ENCODE measurements around the gene COX20.
"Not testable (repeated sequence)": the region's sequence is repeated elsewhere in the genome, so short reads cannot be mapped to it uniquely, and the experiment has no call there.

The COX20 gene

DNA sequence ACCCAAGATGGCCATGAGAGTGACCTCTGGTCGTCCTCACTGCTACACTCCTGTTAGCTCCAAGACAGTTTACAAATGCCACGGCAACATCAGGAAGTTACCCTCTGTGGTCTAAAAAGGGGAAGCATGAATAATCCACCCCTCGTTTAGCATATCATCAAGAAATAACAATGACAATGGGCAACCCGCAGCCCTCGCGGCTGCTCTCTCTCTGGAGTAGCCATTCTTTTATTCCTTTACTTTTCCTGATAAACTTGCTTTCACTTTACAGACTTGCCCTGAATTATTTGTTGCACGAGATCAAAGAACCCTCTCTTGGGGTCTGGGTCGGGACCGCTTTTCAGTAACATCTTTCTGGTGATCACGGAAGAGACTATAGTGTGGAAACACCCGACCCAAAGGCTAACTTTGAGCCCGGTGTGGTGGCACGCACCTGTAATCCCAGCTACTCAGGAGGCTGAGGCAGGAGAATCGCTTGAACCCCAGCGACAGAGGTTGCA lies 19.8 kb upstream of the COX20 start:
- no peak for DNase-seq
- intact Hi-C loops (cut with DNase I) = no loop called here

DNA sequence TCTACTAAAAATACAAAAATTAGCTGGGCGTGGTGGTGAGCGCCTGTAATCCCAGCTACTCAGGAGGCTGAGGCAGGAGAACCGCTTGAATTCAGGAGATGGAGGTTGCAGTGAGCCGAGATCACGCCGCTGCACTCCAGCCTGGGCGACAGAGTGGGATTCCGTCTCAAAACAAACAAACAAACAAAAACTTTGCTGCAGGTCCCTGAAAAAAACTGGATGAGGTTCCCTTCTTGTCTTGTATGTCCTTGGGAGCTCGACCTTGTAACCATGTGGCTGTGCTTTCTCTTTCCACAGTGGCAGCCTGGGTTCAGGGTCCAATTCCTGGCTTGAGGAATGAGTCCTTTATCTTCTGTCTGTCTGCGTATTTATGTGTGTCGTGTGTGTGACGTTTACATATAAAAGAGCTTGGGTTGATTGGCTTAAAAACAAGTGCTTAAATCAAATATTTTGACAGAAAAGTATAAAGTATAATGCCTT lies 18.0 kb upstream of the COX20 start:
- no peak for DNase-seq
- intact Hi-C loops (cut with DNase I) = no loop called here

DNA sequence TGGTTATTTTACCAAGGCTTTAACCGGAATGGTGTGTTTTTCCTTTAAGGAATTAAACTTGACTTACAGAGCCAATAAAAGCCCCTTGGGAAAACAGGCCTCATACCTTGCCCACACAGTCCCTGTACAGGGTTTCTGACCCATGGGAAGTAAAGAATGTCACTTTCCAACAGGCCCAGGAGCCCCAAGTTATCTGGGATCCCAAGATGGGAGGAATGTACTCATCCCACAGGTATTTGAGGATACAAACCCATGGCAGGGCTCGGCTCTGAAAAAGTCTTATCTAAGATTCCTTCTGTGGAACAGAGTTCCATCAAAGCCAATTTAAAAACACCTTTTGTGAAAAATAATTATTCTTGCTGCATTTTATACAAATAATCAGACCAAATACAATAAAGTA lies 15.3 kb upstream of the COX20 start:
- intact Hi-C loops (cut with DNase I) = no loop called here

DNA sequence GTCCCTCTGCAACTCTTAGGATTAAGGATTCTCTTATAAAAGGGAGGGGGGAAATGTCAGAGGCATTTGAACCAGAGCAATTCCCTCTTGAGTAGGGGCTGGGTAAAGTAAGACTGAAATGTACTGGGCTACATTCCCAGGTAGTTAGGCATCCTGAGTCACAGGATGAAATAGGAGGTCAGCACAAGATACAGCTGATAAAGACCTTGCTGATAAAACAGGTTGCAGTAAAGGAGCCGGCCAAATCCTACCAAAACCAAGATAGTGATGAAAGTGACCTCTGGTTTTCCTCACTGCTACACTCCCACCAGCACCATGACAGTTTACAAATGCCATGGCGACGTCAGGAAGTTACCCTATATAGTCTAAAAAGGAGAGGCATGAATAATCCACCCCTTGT lies 14.3 kb upstream of the COX20 start:
- DNase-seq = no peak
- intact Hi-C loops (cut with DNase I) = no loop called here

More for the DNA sequence above, 15.3 kb upstream of the COX20 start:
- DNase-seq = no peak

DNA sequence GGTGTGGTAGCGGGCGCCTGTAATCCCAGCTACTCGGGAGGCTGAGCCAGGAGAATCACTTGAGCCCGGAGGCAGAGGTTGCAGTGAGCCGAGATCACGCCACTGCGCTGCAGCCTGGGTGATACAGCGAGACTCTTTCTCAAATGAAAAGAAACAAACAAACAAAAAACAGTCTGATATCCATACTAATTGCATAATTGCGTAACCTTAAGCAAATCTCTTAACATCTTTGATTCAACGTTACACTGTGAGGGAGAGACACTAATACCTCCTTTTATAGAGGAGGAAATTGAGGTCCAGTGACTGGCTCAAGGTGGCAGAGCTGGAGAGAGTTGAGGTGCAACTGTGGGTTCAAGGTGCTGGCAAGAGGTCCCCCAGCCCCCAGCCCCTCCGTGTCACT lies 12.6 kb upstream of the COX20 start:
- intact Hi-C loops (cut with DNase I) = no loop called here

DNA sequence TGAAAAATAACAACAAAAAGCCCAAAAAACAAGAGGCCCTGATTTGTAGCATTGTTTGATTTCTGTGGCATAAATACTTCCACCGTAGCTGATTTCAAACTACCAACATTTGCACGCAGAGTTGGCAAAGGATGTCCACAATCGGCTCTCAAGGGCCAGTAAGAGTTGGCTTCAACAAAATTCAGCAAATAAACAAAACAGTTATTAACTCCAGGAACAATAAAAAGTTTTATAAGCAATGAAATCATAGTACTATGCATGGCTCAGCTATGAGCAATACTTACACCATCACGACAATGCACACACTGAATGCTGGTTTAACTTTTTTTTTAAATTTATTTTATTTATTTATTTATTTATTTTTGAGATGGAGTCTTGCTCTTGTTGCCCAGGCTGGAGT lies 8.7 kb upstream of the COX20 start:
- no peak for DNase-seq
- intact Hi-C loops (cut with DNase I) = no loop called here

More for the DNA sequence above, 12.6 kb upstream of the COX20 start:
- DNase-seq = peak in 1 of 42 donors; percentile 10

DNA sequence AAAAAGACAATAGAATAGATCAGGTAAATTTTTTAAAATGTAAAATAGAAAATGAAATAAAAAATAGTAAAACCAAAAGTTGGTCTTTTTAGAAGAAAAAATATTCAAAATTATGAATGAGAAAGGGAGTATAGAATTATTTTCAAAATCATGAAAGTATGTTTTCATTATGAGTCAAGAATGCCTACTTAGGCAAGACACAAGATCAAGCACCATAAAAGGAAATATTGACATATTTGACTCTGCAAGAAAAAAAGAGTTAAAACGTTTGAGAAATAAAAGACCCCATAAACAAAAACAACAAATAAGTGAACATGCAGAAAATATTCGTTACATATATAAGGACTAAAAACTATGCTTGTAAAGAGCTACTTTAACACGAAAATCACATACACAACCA lies 4.8 kb upstream of the COX20 start:
- no peak for DNase-seq
- intact Hi-C loops (cut with DNase I) = loop anchor here (10.0 kb wide), 1 partner anchor 214 kb away; no protein-coding TSS in a partner anchor

DNA sequence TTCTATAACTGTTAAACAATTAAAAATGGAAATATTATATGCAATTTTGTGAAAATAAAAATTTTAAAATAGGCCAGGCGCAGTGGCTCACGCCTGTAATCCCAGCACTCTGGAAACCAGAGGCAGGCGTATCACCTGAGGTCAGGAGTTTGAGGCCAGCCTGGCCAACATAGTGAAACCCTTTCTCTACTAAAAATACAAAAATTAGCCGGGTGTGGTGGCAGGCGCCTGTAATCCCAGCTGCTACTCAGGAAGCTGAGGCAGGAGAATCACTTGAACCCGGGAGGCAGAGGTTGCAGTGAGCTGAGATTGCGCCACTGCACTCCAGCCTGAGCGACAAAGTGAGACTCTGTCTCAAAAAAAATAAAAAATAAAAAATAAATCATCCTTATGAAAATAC lies 2.2 kb upstream of the COX20 start:
- intact Hi-C loops (cut with DNase I) = loop anchor here (10.0 kb wide), 1 partner anchor 212 kb away; no protein-coding TSS in a partner anchor
- not testable (repeated sequence) for DNase-seq

DNA sequence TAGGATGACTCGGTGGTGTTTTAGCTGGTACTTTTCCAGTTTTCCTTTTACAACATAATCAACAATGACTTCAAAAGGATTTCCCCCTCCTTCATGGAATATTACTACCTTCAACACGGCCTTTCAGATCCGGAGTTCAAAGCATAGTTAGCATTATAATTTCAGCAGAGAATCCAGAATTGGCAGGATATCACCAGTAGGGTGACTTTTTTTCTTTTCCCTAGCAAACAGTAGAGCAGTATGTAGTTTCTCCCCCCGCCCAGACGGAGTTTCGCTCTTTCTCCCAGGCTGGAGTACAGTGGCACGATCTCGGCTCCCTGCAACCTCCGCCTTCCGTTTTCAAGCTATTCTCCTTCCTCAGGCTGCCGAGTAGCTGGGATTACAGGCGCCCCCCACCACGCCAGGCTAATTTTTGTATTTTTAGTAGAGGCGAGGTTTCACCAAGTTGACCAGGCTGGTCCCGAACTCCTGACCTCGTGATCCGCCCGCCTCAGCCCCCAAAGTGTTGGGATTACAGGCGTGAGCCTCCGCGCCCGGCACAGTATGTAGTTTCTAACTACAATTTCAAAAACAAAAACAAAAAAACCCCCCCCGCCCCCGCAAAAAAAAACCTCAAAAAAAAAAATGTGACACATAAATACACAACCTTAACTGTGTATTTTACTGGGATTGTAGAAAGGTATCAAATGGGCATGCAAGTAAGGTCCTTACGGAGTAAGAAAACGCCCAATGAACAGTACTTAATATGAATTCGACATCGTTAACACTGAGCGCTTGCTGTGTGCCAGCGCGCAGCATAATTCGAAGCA lies 1.5 kb upstream of the COX20 start:
- peak; percentile 19 to 82 (median 65) for DNase-seq
- intact Hi-C loops (cut with DNase I) = loop anchor here (2.0 to 10.0 kb wide), 2 partner anchors 181 to 211 kb away; partner anchors contain the start of gene DESI2

DNA sequence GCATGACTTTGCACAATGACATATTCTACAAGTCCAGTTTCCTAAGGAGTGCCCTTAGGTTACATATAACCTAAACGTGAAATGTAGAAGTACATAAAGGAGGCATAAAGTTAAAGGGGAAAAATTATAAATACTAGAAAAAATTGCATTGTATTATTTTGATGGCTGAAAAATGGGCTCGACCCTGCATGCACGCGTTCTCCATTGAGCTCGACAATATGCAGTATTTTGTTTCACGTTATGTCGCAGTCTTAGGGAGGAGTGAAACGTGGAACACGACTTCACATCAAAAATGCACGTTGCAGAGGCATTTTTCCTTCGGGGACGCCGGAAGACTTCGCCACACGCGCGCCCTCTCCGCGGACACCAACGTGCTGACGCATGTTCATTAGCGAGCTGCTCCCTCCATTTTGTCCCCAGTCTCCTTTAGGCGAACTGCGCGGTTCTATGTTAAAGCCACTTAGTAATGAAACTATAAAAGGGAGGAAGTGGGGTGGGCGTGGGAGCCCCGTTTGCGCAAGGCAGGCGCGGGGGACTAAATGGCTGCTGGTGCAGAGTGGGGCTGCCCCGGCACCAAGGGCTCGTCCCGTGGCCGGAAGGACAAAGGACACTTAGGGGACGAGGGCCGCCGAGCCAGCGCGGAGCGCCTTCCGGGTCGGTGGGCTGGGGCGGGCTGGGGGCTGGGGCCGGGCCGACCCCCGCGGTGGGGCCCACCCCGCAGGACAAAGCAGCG lies 749 bp upstream of the COX20 start:
- peak in 39 of 42 donors; percentile 73 to 95 (median 88) for DNase-seq
- intact Hi-C loops (cut with DNase I) = loop anchor here (1.0 to 10.0 kb wide), 4 partner anchors 30 to 210 kb away; partner anchors contain the start of genes DESI2 and HNRNPU

DNA sequence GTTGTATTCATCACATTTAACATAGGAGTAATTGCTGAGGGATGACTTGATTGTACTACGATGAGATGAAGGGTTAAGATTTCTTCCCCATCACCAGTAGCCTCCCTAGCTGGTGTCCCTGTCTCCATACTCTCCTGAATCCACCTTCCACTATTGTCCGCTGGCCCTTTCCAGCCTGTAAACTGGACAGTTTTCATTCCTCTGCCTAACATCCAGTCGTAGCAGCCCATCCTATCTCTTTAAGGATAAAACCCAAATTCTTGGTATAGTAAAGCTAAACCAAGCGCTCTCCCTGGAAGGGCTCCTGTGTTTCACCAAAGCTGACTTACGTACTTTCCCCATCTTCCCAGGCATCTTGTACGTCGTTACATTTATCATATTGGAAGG lies 670 bp downstream of the COX20 start:
- peak in 12 of 42 donors; percentile 13 to 56 (median 27) for DNase-seq
- intact Hi-C loops (cut with DNase I) = loop anchor here (10.0 kb wide), 1 partner anchor 209 kb away; no protein-coding TSS in a partner anchor

DNA sequence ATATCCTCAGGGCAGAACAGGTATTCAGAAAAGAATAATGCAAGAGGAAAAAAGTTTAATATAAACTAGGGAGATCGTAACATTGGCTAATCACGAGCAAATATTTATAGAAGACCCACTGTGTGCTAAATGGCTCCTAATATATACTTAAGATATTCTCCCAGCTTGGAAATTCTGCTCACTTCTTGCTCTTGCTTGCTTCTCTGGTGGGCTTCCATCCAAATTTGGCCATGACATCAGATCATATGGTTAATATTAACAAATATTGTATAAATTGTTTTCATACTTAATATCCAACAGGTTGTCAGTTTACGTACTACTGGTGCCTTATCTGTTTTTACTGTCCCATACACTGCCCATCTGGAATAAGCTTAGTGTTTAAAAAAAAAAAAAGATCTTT lies 1.1 kb downstream of the COX20 start:
- no peak for DNase-seq
- intact Hi-C loops (cut with DNase I) = loop anchor here (10.0 kb wide), 1 partner anchor 208 kb away; no protein-coding TSS in a partner anchor

DNA sequence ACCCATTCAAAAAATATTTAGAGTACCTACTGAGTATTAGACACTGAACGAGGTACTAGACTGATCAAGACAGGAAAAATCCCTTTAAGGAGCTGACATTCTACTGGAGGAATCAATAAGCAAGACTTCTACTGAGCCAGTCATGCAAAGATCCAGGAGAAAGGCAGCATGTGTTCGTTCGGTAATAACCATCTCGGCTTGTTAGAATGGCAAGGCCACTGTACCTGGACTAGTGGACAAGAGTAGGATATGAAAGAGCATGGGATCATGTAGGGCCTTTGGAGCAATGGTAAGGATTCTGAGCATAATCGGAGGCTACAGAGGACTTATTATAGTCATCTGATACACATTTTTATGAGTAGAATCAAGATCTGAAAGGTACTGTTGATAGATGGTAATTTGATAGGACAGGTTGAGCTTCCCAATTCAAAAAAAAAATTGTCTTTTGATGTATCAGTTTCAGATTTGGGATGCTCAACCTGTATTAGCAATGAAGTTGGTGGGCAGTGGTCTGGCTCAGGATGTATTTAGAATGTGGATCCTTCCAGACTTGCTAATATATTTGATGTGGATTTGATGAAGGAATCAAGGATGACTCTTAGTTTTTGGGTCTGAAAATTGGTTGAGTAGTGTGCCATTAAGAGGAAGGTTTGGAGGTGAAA lies 2.3 kb downstream of the COX20 start:
- no peak for DNase-seq
- intact Hi-C loops (cut with DNase I) = loop anchor here (10.0 kb wide), 1 partner anchor 207 kb away; no protein-coding TSS in a partner anchor

DNA sequence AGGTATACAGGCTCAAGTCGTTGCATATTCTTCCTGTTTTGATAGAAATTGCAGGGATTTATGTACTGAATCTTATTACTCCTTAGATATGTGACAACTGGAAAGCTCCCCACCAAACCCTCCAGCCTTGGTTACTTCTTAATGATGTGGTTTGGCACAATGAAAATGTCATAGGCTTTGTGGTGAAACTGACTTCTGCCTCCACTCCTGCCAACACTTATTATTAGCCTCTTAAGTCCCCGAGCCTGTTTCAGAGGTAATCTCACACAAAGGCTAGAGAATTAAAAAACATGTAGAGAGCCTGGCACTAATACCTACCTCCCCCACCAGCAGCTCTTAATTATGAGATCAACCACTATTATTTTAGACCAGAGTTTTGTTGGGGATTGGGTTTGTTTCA lies 4.2 kb downstream of the COX20 start:
- intact Hi-C loops (cut with DNase I) = loop anchor here (10.0 kb wide), 1 partner anchor 205 kb away; no protein-coding TSS in a partner anchor
- DNase-seq = no peak

DNA sequence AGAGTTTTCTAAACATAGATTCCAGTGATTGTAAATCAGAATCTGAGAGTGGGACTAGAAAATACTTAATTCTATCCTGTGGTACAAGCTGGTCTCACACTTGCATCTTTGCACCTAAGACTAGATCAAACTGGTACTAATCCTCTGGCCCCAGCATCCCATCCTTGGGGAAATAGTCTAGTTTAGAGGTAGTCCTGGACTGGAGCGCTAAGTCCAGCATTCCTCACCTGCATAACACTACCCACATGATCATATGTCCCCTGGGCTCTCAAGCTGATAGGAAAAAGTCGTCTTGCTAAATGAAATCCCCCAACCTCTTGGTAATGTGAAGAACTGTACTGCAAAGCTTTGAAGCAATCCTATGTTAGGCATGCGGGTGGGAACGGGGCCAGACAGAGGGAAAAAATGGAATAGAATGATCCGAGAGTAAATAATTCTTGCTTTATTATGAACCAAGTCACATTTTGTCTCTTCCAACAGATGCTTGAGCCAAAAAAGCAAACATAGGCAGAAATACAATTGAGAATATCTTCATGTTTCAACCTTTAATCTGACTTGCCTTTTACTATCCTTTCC lies 4.8 kb downstream of the COX20 start:
- peak in 1 of 42 donors; percentile 50 for DNase-seq
- intact Hi-C loops (cut with DNase I) = no loop called here

DNA sequence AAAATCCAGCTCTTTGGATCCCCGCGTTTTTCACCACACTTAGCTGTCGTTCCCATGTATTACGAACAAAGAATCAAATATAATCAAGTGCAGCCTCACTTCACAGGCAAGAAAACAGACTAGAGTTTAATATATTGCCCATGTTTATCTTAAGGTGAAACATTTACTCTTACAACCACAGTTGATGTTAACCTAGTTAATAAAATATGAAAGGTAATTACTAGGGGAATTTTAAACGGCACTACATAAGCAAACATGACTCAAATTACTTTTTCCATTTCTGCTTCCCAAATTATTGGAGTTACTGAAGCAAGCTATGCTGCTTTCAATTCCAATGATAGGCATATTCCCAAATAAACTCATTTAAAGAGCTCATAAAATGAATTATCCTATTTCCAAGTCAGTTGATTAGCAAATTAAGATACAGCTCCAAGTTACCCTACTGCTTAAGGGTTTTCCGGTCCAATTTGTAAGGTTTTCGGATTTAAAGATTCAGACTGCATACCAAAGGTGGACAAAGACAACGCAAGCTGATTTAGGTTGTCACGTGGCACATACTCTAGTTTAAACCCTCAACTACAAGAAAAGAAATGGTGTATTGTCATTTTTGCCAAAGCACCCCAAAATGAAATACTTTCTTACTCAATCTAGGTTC lies 5.9 kb downstream of the COX20 start:
- DNase-seq = no peak
- intact Hi-C loops (cut with DNase I) = no loop called here

DNA sequence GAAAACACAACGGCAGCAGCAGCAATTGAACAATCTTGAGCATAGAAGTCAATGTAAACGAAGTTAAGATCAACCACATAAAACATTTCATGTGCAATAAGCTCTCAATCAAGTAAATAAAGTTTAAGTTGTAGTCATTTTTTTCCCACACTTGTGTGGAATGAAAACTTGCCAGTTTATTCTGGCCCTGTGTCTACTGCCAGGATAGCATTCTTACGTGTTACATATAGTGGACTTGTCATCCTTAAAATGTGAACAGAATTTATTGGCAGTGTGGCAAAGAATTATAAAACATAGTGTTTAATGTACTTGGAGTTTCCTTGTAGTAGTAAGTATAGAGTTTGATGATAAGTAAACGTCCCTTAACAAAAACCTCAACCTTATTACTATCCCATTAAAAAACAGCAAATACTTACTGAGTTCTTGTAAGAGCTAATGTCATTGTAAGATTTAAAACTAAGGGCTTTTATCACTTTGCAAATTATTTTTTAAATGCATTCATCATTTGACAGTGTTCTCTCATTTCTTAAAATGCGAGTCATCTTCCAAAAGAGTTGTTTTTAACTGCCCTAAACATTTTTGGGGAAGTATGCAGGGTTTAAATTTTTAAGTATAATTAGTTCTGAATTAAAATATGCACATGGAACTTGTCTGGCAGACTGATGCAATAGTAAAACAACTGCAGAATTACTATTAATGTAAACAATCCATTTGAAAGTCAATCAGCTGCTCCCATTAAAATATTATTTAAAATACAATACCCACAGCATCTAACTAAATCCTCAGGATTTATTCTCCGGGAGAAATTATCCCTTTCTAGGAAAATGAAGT lies 7.9 kb downstream of the COX20 start:
- DNase-seq = no peak
- intact Hi-C loops (cut with DNase I) = no loop called here
